SK-N-SH (cell line): Measurements from ENCODE around the gene DEFB112. TPM values are rescaled to one million over a fixed set of nuclear protein-coding genes. Genes with fewer than 3 reads are reported as not detected.

Experiments
- CTCF ChIA-PET: fragments of 300-600, 350-600 bp; formaldehyde crosslinking; extraction: SDS; loops from one replicate; lab custom pipeline; 2021; lab: Yijun Ruan, JAX
- POLR2A ChIA-PET: fragments of 350-600 bp; sonication (Branson Sonifier 250); formaldehyde crosslinking; extraction: SDS; loops from one replicate; lab custom pipeline; 2020; ENCODE audit warnings: antibody characterized with exemption, inconsistent platforms; lab: Yijun Ruan, JAX
- DNase-seq: peaks from one replicate; pipeline ENCODE4 v3.0.0; 2012
- H2AFZ ChIP-seq: fragments of 200-600 bp; sonication (generic); 2 replicates; pipeline ENCODE4 v1.8.1; 2016; ENCODE audit warnings: antibody characterized with exemption, mild to moderate bottlenecking, low read depth
- H3F3A ChIP-seq: fragments of 200-600 bp; sonication (generic); replicated peaks from 2 replicates; pipeline ENCODE3; 2016; ENCODE audit warnings: antibody characterized with exemption, mild to moderate bottlenecking; ENCODE audit not compliant: insufficient read depth
- H3K27ac ChIP-seq, 2 experiments: fragments of 200-500 bp in 1 of 2; fragments of 200-600 bp in 1 of 2; sonication (Bioruptor generic) in 1 of 2; sonication (generic), shearing (Covaris generic) in 1 of 2; 2 replicates each; pipeline versions ENCODE4 v1.5.1 to v1.6.1; 2014 to 2016; ENCODE audit warnings: low read depth in 2 of 2, inconsistent platforms in 1 of 2, low read length in 1 of 2, mild to moderate bottlenecking in 1 of 2, mixed read lengths in 1 of 2
- H3K27me3 ChIP-seq: fragments of 200-600 bp; sonication (generic), shearing (Covaris generic); 2 replicates; pipeline ENCODE4 v1.6.1; 2016; ENCODE audit warnings: mixed run types; ENCODE audit not compliant: insufficient read depth
- H3K36me3 ChIP-seq, 2 experiments: fragments of 200-500 bp in 1 of 2; fragments of 200-600 bp in 1 of 2; sonication (Bioruptor generic) in 1 of 2; sonication (generic) in 1 of 2; replicated peaks in 1 of 2; 2 replicates each; pipeline versions ENCODE3 to v1.5.1; 2014 to 2016; ENCODE audit warnings: low read length in 1 of 2, mild to moderate bottlenecking in 1 of 2; ENCODE audit not compliant: insufficient read depth in 2 of 2, control insufficient read depth in 1 of 2
- H3K4me1 ChIP-seq, 2 experiments: fragments of 200-500 bp in 1 of 2; fragments of 200-600 bp in 1 of 2; sonication (Bioruptor generic) in 1 of 2; sonication (generic), shearing (Covaris generic) in 1 of 2; 2 replicates each; pipeline versions ENCODE4 v1.5.1 to v1.6.1; 2014 to 2016; ENCODE audit warnings: low read depth in 1 of 2, low read length in 1 of 2, mixed run types in 1 of 2; ENCODE audit not compliant: insufficient read depth in 2 of 2, control insufficient read depth in 1 of 2
- H3K4me2 ChIP-seq: fragments of 200-600 bp; sonication (generic), shearing (Covaris generic); 2 replicates; pipeline ENCODE4 v1.6.1; 2017; ENCODE audit warnings: mixed run types
- H3K4me3 ChIP-seq, 2 experiments: fragments of 200-500 bp in 1 of 2; fragments of 200-600 bp in 1 of 2; sonication (Bioruptor generic) in 1 of 2; sonication (generic), shearing (Covaris generic) in 1 of 2; 2 replicates each; pipeline versions ENCODE4 v1.5.1 to v1.8.1; 2014 to 2016; ENCODE audit warnings: low read depth in 2 of 2, inconsistent platforms in 1 of 2, low read length in 1 of 2, mild to moderate bottlenecking in 1 of 2, mixed read lengths in 1 of 2, moderate library complexity in 1 of 2
- H3K79me2 ChIP-seq: fragments of 200-600 bp; sonication (generic); 2 replicates; pipeline ENCODE4 v1.8.1; 2017; ENCODE audit warnings: mild to moderate bottlenecking; ENCODE audit not compliant: insufficient read depth
- H3K9ac ChIP-seq: fragments of 200-600 bp; sonication (generic); 2 replicates; pipeline ENCODE4 v1.6.1; 2017; ENCODE audit warnings: mixed run types
- H3K9me2 ChIP-seq: fragments of 200-600 bp; sonication (generic); 2 replicates; pipeline ENCODE4 v1.6.1; 2017; ENCODE audit warnings: mixed run types
- H3K9me3 ChIP-seq: fragments of 200-600 bp; sonication (generic); 2 replicates; pipeline ENCODE4 v1.6.1; 2017; ENCODE audit warnings: mixed run types, mild to moderate bottlenecking, moderate library complexity
- H4K20me1 ChIP-seq: fragments of 200-600 bp; sonication (generic); 2 replicates; pipeline ENCODE4 v1.6.1; 2017; ENCODE audit warnings: mild to moderate bottlenecking, mixed run types; ENCODE audit not compliant: insufficient read depth
- CHD2 ChIP-seq: fragments of 150-350 bp; IDR thresholded peaks from 2 replicates; pipeline ENCODE4 v1.6.1; 2018; ENCODE audit warnings: low read length; ENCODE audit not compliant: partially characterized antibody
- ELF1 ChIP-seq: IDR thresholded peaks from 2 replicates; pipeline ENCODE4 v1.4.0; 2012
- EZH2phosphoT487 ChIP-seq: fragments of 200-600 bp; sonication (generic); IDR thresholded peaks from 2 replicates; pipeline ENCODE4 v1.6.1; 2017; ENCODE audit warnings: low read depth, mixed run types, mild to moderate bottlenecking, antibody characterized with exemption, moderate library complexity, borderline replicate concordance
- FOSL2 ChIP-seq: IDR thresholded peaks from 2 replicates; pipeline ENCODE4 v1.4.0; 2012; ENCODE audit warnings: low read depth, mild to moderate bottlenecking, moderate library complexity, borderline replicate concordance
- FOXJ3 ChIP-seq: sonication (generic); formaldehyde crosslinking; IDR thresholded peaks from 2 replicates; pipeline ENCODE4 v1.5.1; 2020; ENCODE audit warnings: mild to moderate bottlenecking, missing genetic modification reagents
- FOXM1 ChIP-seq: IDR thresholded peaks from 2 replicates; pipeline ENCODE4 v1.4.0; 2012; ENCODE audit warnings: low read depth, mild to moderate bottlenecking
- GATA2 ChIP-seq: sonication (generic); formaldehyde crosslinking; IDR thresholded peaks from 2 replicates; pipeline ENCODE4 v1.5.0; 2020; ENCODE audit warnings: mild to moderate bottlenecking, missing genetic modification reagents
- MXI1 ChIP-seq: IDR thresholded peaks from 2 replicates; pipeline ENCODE4 v1.6.1; 2012; ENCODE audit warnings: mild to moderate bottlenecking, low read depth, low read length, improper control_type of control experiment
- NFIC ChIP-seq: IDR thresholded peaks from 2 replicates; pipeline ENCODE4 v1.4.0; 2012; ENCODE audit warnings: borderline replicate concordance
- NRF1 ChIP-seq: IDR thresholded peaks from 2 replicates; pipeline ENCODE4 v1.6.1; 2012; ENCODE audit warnings: low read depth, mild to moderate bottlenecking, low read length
- POLR2AphosphoS5 ChIP-seq: IDR thresholded peaks from 2 replicates; pipeline ENCODE4 v1.6.1; 2012; ENCODE audit warnings: low read depth, low read length
- RCOR1 ChIP-seq: fragments of 150-350 bp; IDR thresholded peaks from 2 replicates; pipeline ENCODE4 v1.6.1; 2017; ENCODE audit warnings: antibody characterized with exemption, low read length
- SIN3A ChIP-seq: IDR thresholded peaks from 2 replicates; pipeline ENCODE4 v1.6.1; 2012; ENCODE audit warnings: low read depth, mild to moderate bottlenecking, low read length, moderate library complexity, borderline replicate concordance
- SMC3 ChIP-seq: IDR thresholded peaks from 2 replicates; pipeline ENCODE4 v1.6.1; 2012; ENCODE audit warnings: low read depth, low read length, improper control_type of control experiment
- TAF1 ChIP-seq: IDR thresholded peaks from 2 replicates; pipeline ENCODE4 v1.6.1; 2012; ENCODE audit warnings: low read depth, mild to moderate bottlenecking, low read length, moderate library complexity, borderline replicate concordance
- TCF12 ChIP-seq: IDR thresholded peaks from 2 replicates; pipeline ENCODE4 v1.4.0; 2012
- TEAD4 ChIP-seq: IDR thresholded peaks from 2 replicates; pipeline ENCODE4 v1.4.0; 2012; ENCODE audit warnings: mild to moderate bottlenecking, borderline replicate concordance; ENCODE audit not compliant: insufficient read depth
- YY1 ChIP-seq: IDR thresholded peaks from 2 replicates; pipeline ENCODE4 v1.4.0; 2012; ENCODE audit warnings: low read depth, mild to moderate bottlenecking
- WGBS: methylation state at CpG from one replicate; pipeline ENCODE4 v1.1.6; 2017; ENCODE audit warnings: low lambda C conversion rate; 5-methylcytosine and 5-hydroxymethylcytosine counted together
- polyA plus RNA-seq, 3 experiments: library from polyadenylated mRNA; depleted of rRNA; stranded (reverse); fragments of >200 nt; gene quantifications; 2 replicates each; pipeline ENCODE4 v1.2.3, GENCODE V29; 2012
- TF ChIP-seq, protein P1 (sequence below): IDR thresholded peaks from 2 replicates; pipeline ENCODE4; 2012

Gene DEFB112
- polyA plus RNA-seq, 1 of the 3 experiments (the other 2 are of a cell fraction), result not detected

DNA sequence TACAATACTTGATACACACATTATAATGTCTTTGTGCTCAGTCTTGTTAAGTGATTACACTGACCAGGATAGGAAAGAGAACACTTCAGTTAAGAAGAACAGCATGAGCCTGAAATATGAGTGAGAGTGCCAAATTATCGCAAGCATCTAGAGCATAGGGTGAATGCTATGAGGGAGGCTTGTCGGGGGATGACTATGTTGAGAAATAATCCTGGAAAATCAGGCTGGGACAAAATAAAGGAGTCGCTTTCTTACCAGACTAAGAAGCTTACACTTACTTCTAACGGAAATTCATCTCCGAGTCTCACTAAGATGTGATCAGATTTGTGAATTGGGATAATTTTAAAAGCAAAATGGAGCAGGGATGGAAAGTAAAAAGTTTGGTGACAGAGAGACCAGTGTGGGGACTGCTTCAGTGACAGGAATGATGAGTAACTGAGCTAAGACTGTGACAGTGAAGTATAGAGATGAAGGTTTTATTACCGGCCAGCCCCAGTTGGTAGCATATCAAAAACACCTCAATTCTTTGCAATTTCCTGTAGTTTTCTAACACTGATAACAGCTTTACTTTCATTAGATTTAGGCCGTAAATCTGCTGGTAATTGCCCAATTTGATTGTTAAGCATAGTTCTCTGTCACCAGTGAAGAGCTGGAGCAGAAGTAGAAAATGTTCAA lies 48.4 kb upstream of the DEFB112 start:
- Histone ChIP-seq H3F3A (no peaks in the 10 kb centered on the region), H3K27me3 (no peaks in the 10 kb centered on the region), H4K20me1 (no peaks in the 10 kb centered on the region), H3K79me2 (no peaks in the 10 kb centered on the region), H3K36me3 (no peaks in the 10 kb centered on the region), H3K27ac (no peak overlapping the region), H2AFZ (no peak overlapping the region), H3K9me3 (no peaks in the 10 kb centered on the region), H3K4me2 (no peak overlapping the region), H3K4me3 (no peak overlapping the region), H3K9ac (no peak overlapping the region), H3K4me1 (no peaks in the 10 kb centered on the region), H3K9me2 (no peaks in the 10 kb centered on the region)
- no peak for DNase-seq
- POLR2A ChIA-PET, result no interaction called here
- 55% methylated on average over 7 of the region's 7 CpGs for WGBS
- TF ChIP-seq POLR2AphosphoS5, result no peak
- no peak for TF ChIP-seq NRF1
- TF ChIP-seq SIN3A, result no peak
- TF ChIP-seq SMC3, result no peak
- no peak for TF ChIP-seq CHD2
- no peak for TF ChIP-seq FOXJ3 (CRISPR knock-in tag)
- CTCF ChIA-PET, result no interaction called here

DNA sequence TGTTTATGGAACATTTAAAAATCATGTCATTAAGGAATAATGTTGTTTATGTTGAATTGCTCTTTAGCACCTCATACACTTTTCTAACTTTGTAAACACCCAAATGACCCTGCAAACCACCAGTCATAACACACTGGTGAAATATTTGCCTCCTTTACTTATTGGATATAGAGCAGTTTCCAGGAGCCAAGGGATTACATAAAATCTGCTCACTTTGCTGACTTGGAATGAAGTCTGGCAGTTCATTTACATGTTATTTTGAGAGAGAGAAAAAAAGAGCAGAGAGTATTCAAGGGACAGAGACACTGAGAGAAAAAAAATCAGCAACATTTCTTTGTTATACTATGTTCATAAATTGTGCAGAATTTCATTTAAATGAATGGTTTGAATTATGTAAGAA lies 46.6 kb upstream of the DEFB112 start:
- no peaks in the 10 kb centered on the region for H3F3A ChIP-seq
- H3K9ac ChIP-seq, result no peak overlapping the region
- H4K20me1 ChIP-seq, result no peaks in the 10 kb centered on the region
- H3K27ac ChIP-seq, result no peak overlapping the region
- H3K27me3 ChIP-seq, result no peaks in the 10 kb centered on the region
- ChIA-PET POLR2A (no interaction called here), CTCF (no interaction called here)
- no peaks in the 10 kb centered on the region for H3K4me1 ChIP-seq
- H3K36me3 ChIP-seq, result no peaks in the 10 kb centered on the region
- H3K4me3 ChIP-seq, result no peak overlapping the region
- H2AFZ ChIP-seq, result no peak overlapping the region
- no peaks in the 10 kb centered on the region for H3K79me2 ChIP-seq
- no peak overlapping the region for H3K4me2 ChIP-seq
- TF ChIP-seq RCOR1 (no peak), ELF1 (no peak), FOXM1 (no peak), GATA2 (no peak), SMC3 (no peak), NFIC (no peak), NRF1 (no peak), FOSL2 (no peak), YY1 (no peak), TCF12 (no peak), TEAD4 (no peak), MXI1 (no peak), EZH2phosphoT487 (no peak), TAF1 (no peak)
- TF ChIP-seq, protein P1, sequence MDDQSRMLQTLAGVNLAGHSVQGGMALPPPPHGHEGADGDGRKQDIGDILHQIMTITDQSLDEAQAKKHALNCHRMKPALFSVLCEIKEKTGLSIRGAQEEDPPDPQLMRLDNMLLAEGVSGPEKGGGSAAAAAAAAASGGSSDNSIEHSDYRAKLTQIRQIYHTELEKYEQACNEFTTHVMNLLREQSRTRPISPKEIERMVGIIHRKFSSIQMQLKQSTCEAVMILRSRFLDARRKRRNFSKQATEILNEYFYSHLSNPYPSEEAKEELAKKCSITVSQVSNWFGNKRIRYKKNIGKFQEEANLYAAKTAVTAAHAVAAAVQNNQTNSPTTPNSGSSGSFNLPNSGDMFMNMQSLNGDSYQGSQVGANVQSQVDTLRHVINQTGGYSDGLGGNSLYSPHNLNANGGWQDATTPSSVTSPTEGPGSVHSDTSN, result no peak
- no peaks in the 10 kb centered on the region for H3K9me3 ChIP-seq
- no peaks in the 10 kb centered on the region for H3K9me2 ChIP-seq
- DNase-seq, result no peak
